ENCODE results near the gene PASD1. TPM values are rescaled to one million over a fixed set of nuclear protein-coding genes. Genes with fewer than 3 reads are reported as not detected.

The PASD1 gene
- total RNA-seq, 1 experiment from 2014 or later: 65.8 TPM

Other genes starting within 250 kb of the PASD1 start
- 55.4 and 77.2 TPM in 2 replicates for gene VMA21, start 166.5 kb upstream of the PASD1 start, total RNA-seq (2014; rRNA removed; shearing (Covaris generic))
- gene PRRG3, start 131.8 kb downstream of the PASD1 start, total RNA-seq (2014; rRNA removed; shearing (Covaris generic)): 0.37 TPM in 1 of 2 replicates, not detected in the other
- not detected in 2 replicates for gene FATE1, start 152.4 kb downstream of the PASD1 start, total RNA-seq (2014; rRNA removed; shearing (Covaris generic))
- gene CNGA2, start 171.1 kb downstream of the PASD1 start, total RNA-seq (2014; rRNA removed; shearing (Covaris generic)): not detected in 2 replicates

Measured in HT1080 (cell line).